ENCODE results near the gene NIPSNAP3A.

- TF ChIP-seq, protein P1, sequence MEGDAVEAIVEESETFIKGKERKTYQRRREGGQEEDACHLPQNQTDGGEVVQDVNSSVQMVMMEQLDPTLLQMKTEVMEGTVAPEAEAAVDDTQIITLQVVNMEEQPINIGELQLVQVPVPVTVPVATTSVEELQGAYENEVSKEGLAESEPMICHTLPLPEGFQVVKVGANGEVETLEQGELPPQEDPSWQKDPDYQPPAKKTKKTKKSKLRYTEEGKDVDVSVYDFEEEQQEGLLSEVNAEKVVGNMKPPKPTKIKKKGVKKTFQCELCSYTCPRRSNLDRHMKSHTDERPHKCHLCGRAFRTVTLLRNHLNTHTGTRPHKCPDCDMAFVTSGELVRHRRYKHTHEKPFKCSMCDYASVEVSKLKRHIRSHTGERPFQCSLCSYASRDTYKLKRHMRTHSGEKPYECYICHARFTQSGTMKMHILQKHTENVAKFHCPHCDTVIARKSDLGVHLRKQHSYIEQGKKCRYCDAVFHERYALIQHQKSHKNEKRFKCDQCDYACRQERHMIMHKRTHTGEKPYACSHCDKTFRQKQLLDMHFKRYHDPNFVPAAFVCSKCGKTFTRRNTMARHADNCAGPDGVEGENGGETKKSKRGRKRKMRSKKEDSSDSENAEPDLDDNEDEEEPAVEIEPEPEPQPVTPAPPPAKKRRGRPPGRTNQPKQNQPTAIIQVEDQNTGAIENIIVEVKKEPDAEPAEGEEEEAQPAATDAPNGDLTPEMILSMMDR (conservative IDR thresholded peaks at IDR 0.05; ENCODE audit: low read depth, low read length), result no peak
- TF ChIP-seq EZH2 (IDR thresholded peaks at IDR 0.05; ENCODE audit: borderline replicate concordance, low read depth, low read length, poor library complexity, severe bottlenecking), result no peak
Observed at GRCh38 chr9:104746798-104747197, 685 bp upstream of the NIPSNAP3A start.
